Fibroblast of lung (primary cell): ENCODE results near the gene RERG. TPM values are rescaled to one million over a fixed set of nuclear protein-coding genes. Genes with fewer than 3 reads are reported as not detected.

Source experiments
- DNase-seq, 2 donors: peaks; one replicate each; pipeline versions ENCODE4 v3.0.0 to v3.0.0-alpha.2; 2010; ENCODE audit warnings: low read depth in 2 of 2
- H2AFZ ChIP-seq: 2 replicates; pipeline ENCODE4 v1.5.1; 2012; ENCODE audit warnings: low read length, control low read depth, inconsistent platforms
- H3K27ac ChIP-seq: 2 replicates; pipeline ENCODE4 v1.5.1; 2011; ENCODE audit warnings: low read length, control low read depth; ENCODE audit not compliant: insufficient read depth
- H3K27me3 ChIP-seq: 2 replicates; pipeline ENCODE4 v1.5.1; 2011; ENCODE audit warnings: mild to moderate bottlenecking, low read length; ENCODE audit not compliant: control insufficient read depth, insufficient read depth
- H3K36me3 ChIP-seq: 2 replicates; pipeline ENCODE4 v1.5.1; 2011; ENCODE audit warnings: low read length; ENCODE audit not compliant: control insufficient read depth, insufficient read depth
- H3K4me1 ChIP-seq: 2 replicates; pipeline ENCODE4 v1.5.1; 2011; ENCODE audit warnings: low read length; ENCODE audit not compliant: control insufficient read depth, insufficient read depth; ENCODE audit errors: extremely low read depth
- H3K4me2 ChIP-seq: 2 replicates; pipeline ENCODE4 v1.5.1; 2011; ENCODE audit warnings: low read length, control low read depth; ENCODE audit not compliant: insufficient read depth; ENCODE audit errors: extremely low read depth
- H3K4me3 ChIP-seq, 4 experiments: fragments of 200-600 bp in 1 of 4; sonication (generic) in 1 of 4; replicated peaks in 1 of 4; 2 replicates each; pipeline ENCODE4 v1.5.1; 2011 to 2016; ENCODE audit warnings: low read length in 4 of 4, low read depth in 3 of 4, mild to moderate bottlenecking in 3 of 4, control low read depth in 2 of 4, inconsistent platforms in 1 of 4, mixed read lengths in 1 of 4; ENCODE audit not compliant: insufficient read depth in 1 of 4; ENCODE audit errors: control extremely low read depth in 1 of 4
- H3K79me2 ChIP-seq: 2 replicates; pipeline ENCODE4 v1.5.1; 2012; ENCODE audit warnings: mild to moderate bottlenecking, low read length, inconsistent platforms; ENCODE audit not compliant: control insufficient read depth, insufficient read depth
- H3K9ac ChIP-seq: 2 replicates; pipeline ENCODE4 v1.5.1; 2011; ENCODE audit warnings: mild to moderate bottlenecking, low read length, control low read depth; ENCODE audit not compliant: insufficient read depth
- H3K9me3 ChIP-seq: 2 replicates; pipeline ENCODE4 v1.5.1; 2012; ENCODE audit warnings: low read depth, low read length; ENCODE audit not compliant: control insufficient read depth, insufficient read depth
- H4K20me1 ChIP-seq: 2 replicates; pipeline ENCODE4 v1.5.1; 2011; ENCODE audit warnings: low read length; ENCODE audit not compliant: control insufficient read depth, insufficient read depth; ENCODE audit errors: extremely low read depth
- CTCF ChIP-seq, 2 donors: IDR thresholded peaks in 1 of 2; conservative IDR thresholded peaks in 1 of 2; 1 replicate in 1 of 2; 2 replicates in 1 of 2; pipeline ENCODE4 v1.5.1; 2011 to 2012; ENCODE audit warnings: low read length in 2 of 2, control low read depth in 1 of 2, inconsistent platforms in 1 of 2, low read depth in 1 of 2, mild to moderate bottlenecking in 1 of 2
- EZH2 ChIP-seq: IDR thresholded peaks from 2 replicates; pipeline ENCODE4 v1.5.1; 2012; ENCODE audit warnings: low read length, control low read depth, mild to moderate bottlenecking; ENCODE audit errors: missing control alignments
- polyA plus RNA-seq, 2 donors: library from polyadenylated mRNA; depleted of rRNA in 1 of 2; stranded (reverse) in 1 of 2; unstranded in 1 of 2; fragments of >200 nt; gene quantifications; 2 replicates each; pipeline ENCODE4 v1.2.1, GENCODE V29; 2011 to 2012; ENCODE audit warnings: missing spikeins in 1 of 2
- total RNA-seq: library from RNA; depleted of rRNA; stranded (reverse); fragments of >200 nt; gene quantifications from 2 replicates; pipeline ENCODE4 v1.2.1, GENCODE V29; 2014

Gene RERG
- total and polyA plus RNA-seq, 2 donors (not counting 1 experiment from before 2014, with no cell fraction given) = 0.33 to 0.57 TPM

- TF ChIP-seq CTCF (conservative IDR thresholded peaks at IDR 0.05 in 1 of 2, IDR thresholded peaks at IDR 0.05 in 1 of 2; ENCODE audit: low read depth in 1 of 2, low read length in 2 of 2) (no peak), EZH2 (no peak)
- H3K4me1 ChIP-seq = no peaks in the 10 kb centered on the region
- H3K9me3 ChIP-seq = no peaks in the 10 kb centered on the region
- peak overlapping the region; percentile 28 for H2AFZ ChIP-seq
- H3K36me3 ChIP-seq = no peaks in the 10 kb centered on the region
- H3K27me3 ChIP-seq = no peaks in the 10 kb centered on the region
- no peaks in the 10 kb centered on the region for H3K79me2 ChIP-seq
- H3K4me2 ChIP-seq = no peak overlapping the region
- H3K9ac ChIP-seq = no peak overlapping the region
- H3K27ac ChIP-seq = no peak overlapping the region
- no peak overlapping the region for H3K4me3 ChIP-seq
- DNase-seq = no peak
- no peaks in the 10 kb centered on the region for H4K20me1 ChIP-seq
Measured at GRCh38 chr12:15122344-15122743, 98.9 kb downstream of the RERG start.

GRCh38 chr12:15118955-15119354 is 102.3 kb downstream of the RERG start:
- no peak for TF ChIP-seq EZH2
- no peak for TF ChIP-seq CTCF (conservative IDR thresholded peaks at IDR 0.05 in 1 of 2, IDR thresholded peaks at IDR 0.05 in 1 of 2; ENCODE audit: low read depth in 1 of 2, low read length in 2 of 2)
- no peaks in the 10 kb centered on the region for H3K27me3 ChIP-seq
- no peak overlapping the region for H3K4me3 ChIP-seq
- no peaks in the 10 kb centered on the region for H4K20me1 ChIP-seq
- no peaks in the 10 kb centered on the region for H3K9me3 ChIP-seq
- no peaks in the 10 kb centered on the region for H3K79me2 ChIP-seq
- no peak overlapping the region for H3K4me2 ChIP-seq
- no peak for DNase-seq
- no peaks in the 10 kb centered on the region for H3K36me3 ChIP-seq
- no peak overlapping the region for H2AFZ ChIP-seq
- H3K4me1 ChIP-seq = no peaks in the 10 kb centered on the region
- H3K9ac ChIP-seq = no peak overlapping the region
- H3K27ac ChIP-seq = no peak overlapping the region

- Histone ChIP-seq H3K4me1 (no peaks in the 10 kb centered on the region), H4K20me1 (no peaks in the 10 kb centered on the region), H3K9me3 (no peaks in the 10 kb centered on the region), H3K4me3 (no peak overlapping the region), H3K9ac (no peak overlapping the region), H3K36me3 (no peaks in the 10 kb centered on the region), H3K4me2 (no peak overlapping the region), H3K79me2 (no peaks in the 10 kb centered on the region), H3K27ac (no peak overlapping the region), H2AFZ (no peak overlapping the region), H3K27me3 (no peaks in the 10 kb centered on the region)
- TF ChIP-seq CTCF (conservative IDR thresholded peaks at IDR 0.05 in 1 of 2, IDR thresholded peaks at IDR 0.05 in 1 of 2; ENCODE audit: low read depth in 1 of 2, low read length in 2 of 2) (no peak), EZH2 (no peak)
- no peak for DNase-seq
Measured at GRCh38 chr12:15116983-15117382, 104.2 kb downstream of the RERG start.
